GM19193 (cell line): ENCODE data around the gene FAHD2A.

ENCODE experiments used
- POLR2A ChIP-seq: IDR thresholded peaks from 4 replicates; pipeline ENCODE4 v1.6.1; 2011; ENCODE audit not compliant: insufficient read depth, insufficient read length; ENCODE audit errors: extremely low read depth

Gene FAHD2A

GRCh38 chr2:95392730-95393455 is 9.6 kb upstream of the FAHD2A start:
- no peak for TF ChIP-seq POLR2A

DNA sequence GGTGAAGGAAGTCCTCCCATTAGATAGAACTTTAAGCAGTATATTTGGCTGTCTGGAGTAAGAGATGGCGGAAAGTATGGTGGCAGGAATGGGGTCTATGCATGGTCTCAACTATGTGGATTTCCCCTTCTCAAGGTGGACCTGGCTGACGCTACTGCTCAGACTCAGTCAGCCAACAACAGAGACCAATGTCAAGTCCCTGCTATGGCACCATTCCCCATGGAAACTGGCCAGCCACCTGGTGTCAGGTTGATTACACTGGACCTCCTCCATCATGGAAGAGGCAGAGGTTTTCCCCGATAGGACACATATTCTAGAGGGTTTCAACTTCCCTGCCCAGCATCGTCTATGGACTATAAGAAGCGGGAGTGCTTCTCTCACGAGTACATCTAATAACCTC is 8.6 kb upstream of the FAHD2A start:
- TF ChIP-seq POLR2A, result no peak

- no peak for TF ChIP-seq POLR2A
Measured at GRCh38 chr2:95399061-95399460, 3.4 kb upstream of the FAHD2A start.

DNA sequence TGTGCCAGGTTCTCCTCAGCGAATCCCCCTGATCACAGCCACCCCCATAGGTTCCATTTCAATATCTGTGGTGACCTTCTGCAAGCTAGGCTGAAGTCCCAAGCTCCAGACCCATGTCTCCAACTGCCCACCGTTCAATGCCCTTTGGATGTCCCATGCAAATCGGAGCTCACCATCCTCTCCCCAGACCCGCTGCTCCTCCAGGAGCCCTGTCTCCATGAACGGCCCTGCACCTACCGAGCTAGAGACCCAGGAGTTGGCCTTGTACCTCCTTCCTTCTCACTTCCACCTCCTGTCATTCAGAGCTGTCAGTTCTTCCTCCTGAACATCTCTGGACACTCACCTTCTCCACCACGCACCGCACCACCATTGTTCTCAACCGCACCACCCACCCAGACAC is 1.0 kb upstream of the FAHD2A start:
- TF ChIP-seq POLR2A, result no peak
